A549 (cell line): ENCODE data around the gene UGT1A9.

Experiments
- CEBPB ChIP-seq, 2 experiments: fragments of >200 bp in 1 of 2; sonication (Bioruptor Twin) in 1 of 2; formaldehyde crosslinking in 1 of 2; IDR thresholded peaks; 2 replicates each; pipeline ENCODE4 v1.6.1; 2012 to 2016
- CTCF ChIP-seq: fragments of >200 bp; sonication (Bioruptor Twin); formaldehyde crosslinking; IDR thresholded peaks from 3 replicates; pipeline ENCODE4 v1.5.1; 2016
- EHMT2 ChIP-seq: fragments of 200-600 bp; sonication (generic); IDR thresholded peaks from 2 replicates; pipeline ENCODE4 v1.6.1; 2016; ENCODE audit warnings: antibody characterized with exemption, low read depth, mild to moderate bottlenecking, moderate library complexity
- HOXB13 ChIP-seq: fragments of 250-450 bp; sonication (Bioruptor Pico); IDR thresholded peaks from 2 replicates; pipeline ENCODE4 v1.5.0; 2020; ENCODE audit warnings: low read depth, mild to moderate bottlenecking, moderate library complexity
- NFE2L2 ChIP-seq: fragments of 150-350 bp; conservative IDR thresholded peaks from 2 replicates; pipeline ENCODE4 v1.6.1; 2014; ENCODE audit warnings: low read length
- NPAS2 ChIP-seq: fragments of 250-450 bp; sonication (Bioruptor Pico); IDR thresholded peaks from 2 replicates; pipeline ENCODE4 v1.8.0; 2022; ENCODE audit warnings: mild to moderate bottlenecking, moderate library complexity, borderline replicate concordance
- POLR2A ChIP-seq: IDR thresholded peaks from 2 replicates; pipeline ENCODE4 v1.6.1; 2012; ENCODE audit warnings: mild to moderate bottlenecking, low read length
- POLR2AphosphoS2 ChIP-seq: conservative IDR thresholded peaks from 2 replicates; pipeline ENCODE4 v1.6.1; 2012; ENCODE audit warnings: low read length, improper control_type of control experiment, inconsistent platforms
- RFX5 ChIP-seq: fragments of 450-650 bp; IDR thresholded peaks from 2 replicates; pipeline ENCODE4 v1.7.1; 2014; ENCODE audit warnings: antibody characterized with exemption, mild to moderate bottlenecking, moderate library complexity
- SMC3 ChIP-seq: fragments of >200 bp; sonication (Bioruptor Twin); formaldehyde crosslinking; IDR thresholded peaks from 3 replicates; pipeline ENCODE4 v1.6.1; 2018; ENCODE audit warnings: inconsistent platforms
- TP53 ChIP-seq: fragments of 250-450 bp; sonication (Bioruptor Pico); IDR thresholded peaks from 2 replicates; pipeline ENCODE4 v1.5.0; 2021; ENCODE audit warnings: mild to moderate bottlenecking, moderate library complexity
- USF2 ChIP-seq: fragments of 450-650 bp; IDR thresholded peaks from 2 replicates; pipeline ENCODE4 v1.6.1; 2014; ENCODE audit warnings: antibody characterized with exemption
- ZFP36 ChIP-seq: fragments of 450-650 bp; IDR thresholded peaks from 2 replicates; pipeline ENCODE4 v1.6.1; 2014; ENCODE audit warnings: borderline replicate concordance; ENCODE audit not compliant: partially characterized antibody

- no peak for TF ChIP-seq CTCF
- TF ChIP-seq POLR2A, result no peak
- TF ChIP-seq TP53 (CRISPR knock-in tag), result no peak
- no peak for TF ChIP-seq NPAS2
- no peak for TF ChIP-seq USF2
- TF ChIP-seq POLR2AphosphoS2, result no peak
- TF ChIP-seq CEBPB (IDR thresholded peaks at IDR 0.05), result no peak
- TF ChIP-seq HOXB13 (CRISPR knock-in tag), result no peak
- TF ChIP-seq RFX5, result no peak
- TF ChIP-seq NFE2L2, result no peak
- TF ChIP-seq EHMT2, result no peak
- TF ChIP-seq ZFP36, result no peak
- TF ChIP-seq SMC3, result no peak
Measured at GRCh38 chr2:233813236-233814055, 141.7 kb downstream of the UGT1A9 start.
